GM11168 (cell line): Measurements from ENCODE around the gene NMNAT2.

ENCODE experiments used
- in situ Hi-C: fragments of 300-500 bp; cut with MboI; formaldehyde crosslinking; loops from one replicate; pipeline ENCODE4 v1.12.0; 2022; ENCODE audit warnings: low sequenced_read_pairs; ENCODE audit not compliant: unreplicated experiment

NMNAT2 gene

GRCh38 chr1:183199304-183199703 lies 218.9 kb downstream of the NMNAT2 start:
- in situ Hi-C loops = no loop called here

DNA sequence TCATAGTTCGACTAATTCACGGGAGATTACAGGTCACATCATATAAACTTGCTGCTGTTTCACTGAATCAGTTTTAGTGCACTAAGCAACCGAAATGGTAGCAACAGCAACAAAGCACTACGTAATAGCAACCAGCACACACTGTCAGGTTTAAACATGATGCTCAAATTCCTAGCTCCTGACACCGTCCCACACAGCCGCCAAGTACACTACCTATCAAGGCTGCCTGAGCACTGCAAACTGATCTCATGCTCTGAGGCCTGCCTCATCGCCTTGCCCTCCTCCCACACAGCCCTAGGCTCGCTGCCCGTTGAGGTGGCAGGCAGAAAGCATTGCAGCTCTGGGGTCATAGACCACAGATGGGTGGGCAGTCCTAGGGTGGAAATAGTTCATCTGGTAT lies 219.7 kb downstream of the NMNAT2 start:
- in situ Hi-C loops = no loop called here
